Measurements from ENCODE around the gene LAMA3.

GRCh38 chr18:23832911-23833310 is 143.7 kb downstream of the LAMA3 start:
- TF ChIP-seq EP300 (IDR thresholded peaks at IDR 0.05) (no peak), CTCF (IDR thresholded peaks at IDR 0.05) (no peak), POLR2A (IDR thresholded peaks at IDR 0.05) (no peak)
